Measurements from ENCODE around the gene FAM131C. TPM values are rescaled to one million over a fixed set of nuclear protein-coding genes. Genes with fewer than 3 reads are reported as not detected.
"Not testable (repeated sequence)": the region's sequence is repeated elsewhere in the genome, so short reads cannot be mapped to it uniquely, and the experiment has no call there.

Gene FAM131C
- total RNA-seq, 6 donors from 2014 or later, result 0.13 TPM; not detected in 5

GRCh38 chr1:16064536-16065268 is 8.7 kb downstream of the FAM131C start:
- ATAC-seq (ENCODE audit: low FRiP score in 2 of 2), result no peak
- peaks cover 6 to 16% (median 9%) of the 10 kb centered on the region in 4 donors for H3K4me1 ChIP-seq
- WGBS, 2 donors, result 29 to 36% methylated on average over 13 of the region's 13 CpGs
- H3K9me3 ChIP-seq, result no peaks in the 10 kb centered on the region
- no peak for TF ChIP-seq POLR2A (IDR thresholded peaks at IDR 0.05)
- no peak for TF ChIP-seq POLR2AphosphoS5 (IDR thresholded peaks at IDR 0.05)
- H3K27me3 ChIP-seq, result no peaks in the 10 kb centered on the region
- no peaks in the 10 kb centered on the region for H3K36me3 ChIP-seq
- H3K4me3 ChIP-seq, result no peak overlapping the region
- H3K27ac ChIP-seq, result no peak overlapping the region
- DNase-seq, result no peak

DNA sequence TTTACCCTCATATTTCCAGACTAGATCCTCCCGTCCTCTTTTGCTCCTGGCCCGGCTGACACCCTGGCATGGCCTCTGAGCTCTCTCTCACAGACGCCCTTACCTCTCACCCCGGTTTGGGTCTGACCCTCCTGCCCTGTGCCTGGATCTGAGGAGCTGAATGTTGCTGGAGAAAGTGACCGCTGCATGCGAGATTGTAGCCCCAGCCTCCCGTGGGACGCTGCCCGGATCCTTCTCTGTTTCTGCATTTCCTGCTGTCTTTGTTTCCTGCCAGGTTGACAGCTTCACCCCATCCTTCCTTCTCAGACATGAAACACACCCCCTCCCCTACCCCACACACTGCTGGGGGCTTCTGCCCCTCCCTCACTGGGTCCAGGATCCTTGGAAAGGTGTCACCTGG is 9.5 kb downstream of the FAM131C start:
- peaks cover 6 to 16% (median 9%) of the 10 kb centered on the region in 4 donors for H3K4me1 ChIP-seq
- no peak overlapping the region for H3K4me3 ChIP-seq
- H3K27me3 ChIP-seq, result no peaks in the 10 kb centered on the region
- TF ChIP-seq EP300 (IDR thresholded peaks at IDR 0.05) (no peak), POLR2A (IDR thresholded peaks at IDR 0.05) (no peak), CTCF (IDR thresholded peaks at IDR 0.05) (no peak), POLR2AphosphoS5 (IDR thresholded peaks at IDR 0.05) (no peak)
- H3K9me3 ChIP-seq, result no peaks in the 10 kb centered on the region
- H3K36me3 ChIP-seq, result no peaks in the 10 kb centered on the region
- DNase-seq (no peak), ATAC-seq (ENCODE audit: low FRiP score in 2 of 2) (no peak)
- no peak overlapping the region for H3K27ac ChIP-seq
- 62 to 65% methylated on average over 9 of the region's 9 CpGs for WGBS, 2 donors

- Histone ChIP-seq H3K27me3 (no peaks in the 10 kb centered on the region), H3K9me3 (no peaks in the 10 kb centered on the region), H3K27ac (no peak overlapping the region), H3K36me3 (no peaks in the 10 kb centered on the region), H3K4me3 (no peak overlapping the region), H3K4me1 (peaks cover 3 to 11% (median 4%) of the 10 kb centered on the region in 4 donors)
- TF ChIP-seq POLR2AphosphoS5 (IDR thresholded peaks at IDR 0.05) (no peak), POLR2A (IDR thresholded peaks at IDR 0.05) (no peak), EP300 (IDR thresholded peaks at IDR 0.05) (no peak), CTCF (IDR thresholded peaks at IDR 0.05) (no peak)
- no peak for ATAC-seq (ENCODE audit: low FRiP score in 2 of 2)
- 93 to 94% methylated on average over 11 to 15 of the region's 15 CpGs for WGBS, 2 donors
- DNase-seq, result no peak
Observed at GRCh38 chr1:16063226-16063829, 10.1 kb downstream of the FAM131C start.

DNA sequence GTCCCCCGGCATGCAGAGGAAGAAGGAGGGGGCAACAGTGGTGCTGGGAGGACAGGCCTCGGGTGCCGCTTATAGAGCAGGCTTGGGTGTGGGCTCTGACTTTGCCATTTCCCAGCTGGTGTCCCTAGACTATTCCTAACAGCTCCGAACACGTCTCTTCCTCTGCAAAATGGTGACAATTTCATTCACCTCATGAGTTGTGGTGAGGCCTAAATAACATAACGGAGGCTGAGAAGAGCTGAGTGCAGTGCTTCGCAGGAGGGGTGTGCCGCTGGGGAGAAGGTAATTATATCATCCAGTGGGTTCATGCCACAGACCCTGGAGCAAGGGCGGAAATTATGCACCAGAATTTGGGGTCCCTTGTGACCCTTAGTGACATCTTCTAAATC is 10.8 kb downstream of the FAM131C start:
- 82 to 92% methylated on average over 6 to 9 of the region's 9 CpGs for WGBS, 2 donors
- not testable (repeated sequence) for H3K4me3 ChIP-seq; H3K9me3 ChIP-seq; ATAC-seq (ENCODE audit: low FRiP score in 2 of 2); H3K4me1 ChIP-seq; DNase-seq; H3K36me3 ChIP-seq; H3K27me3 ChIP-seq; H3K27ac ChIP-seq

DNA sequence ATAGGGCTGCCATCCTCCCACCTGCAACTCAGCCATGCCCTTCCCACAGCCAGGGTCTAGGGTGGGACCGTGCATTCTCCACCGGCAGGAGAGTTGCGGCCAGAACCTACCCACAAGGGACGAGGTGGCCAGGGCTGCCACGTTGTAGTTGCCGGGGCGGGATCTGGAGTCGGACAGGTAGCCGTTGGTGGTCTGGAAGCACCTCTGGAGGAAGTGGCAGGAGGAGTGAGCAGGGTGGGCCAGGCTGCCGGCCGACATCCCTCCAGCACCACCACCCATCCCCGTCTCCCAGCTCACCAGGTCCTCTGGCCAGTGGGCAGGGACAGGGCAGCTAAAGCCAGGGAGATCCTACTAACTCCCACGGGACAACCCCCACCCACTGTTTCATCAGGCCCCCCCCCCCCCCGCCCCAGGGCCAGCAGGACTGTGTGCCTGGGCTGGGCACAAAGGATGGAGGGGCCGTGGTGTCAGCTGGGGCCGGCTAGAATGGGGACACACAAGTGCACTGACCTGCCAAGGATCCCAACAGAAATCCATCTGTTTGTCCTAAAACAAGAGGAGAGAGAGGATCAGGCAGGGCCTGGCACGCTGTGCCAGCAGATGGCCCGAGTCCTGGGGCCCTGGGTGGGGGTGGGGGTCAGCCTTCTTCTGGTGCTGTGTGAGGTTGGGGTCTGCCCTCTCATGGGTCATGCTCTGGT is 11.3 kb downstream of the FAM131C start:
- not testable (repeated sequence) for H3K27me3 ChIP-seq; H3K27ac ChIP-seq; H3K4me3 ChIP-seq; H3K36me3 ChIP-seq; H3K9me3 ChIP-seq; H3K4me1 ChIP-seq; ATAC-seq (ENCODE audit: low FRiP score in 2 of 2); DNase-seq
- 75% methylated on average over 17 of the region's 18 CpGs; no CpG with 5 or more reads in 1 of the 2 donors for WGBS, 2 donors

GRCh38 chr1:16061266-16061665 is 12.2 kb downstream of the FAM131C start:
- no peak for DNase-seq
- H3K27me3 ChIP-seq, result no peaks in the 10 kb centered on the region
- 79% methylated on average over 3 of the region's 3 CpGs; no CpG with 5 or more reads in 1 of the 2 donors for WGBS, 2 donors
- H3K27ac ChIP-seq, result no peak overlapping the region
- no peak overlapping the region for H3K4me3 ChIP-seq
- H3K4me1 ChIP-seq, result peaks cover 0 to 5% (median 2%) of the 10 kb centered on the region in 4 donors
- ATAC-seq (ENCODE audit: low FRiP score in 2 of 2), result no peak
- no peak for TF ChIP-seq EP300 (IDR thresholded peaks at IDR 0.05)
- TF ChIP-seq POLR2A (IDR thresholded peaks at IDR 0.05), result no peak
- no peak for TF ChIP-seq CTCF (IDR thresholded peaks at IDR 0.05)
- TF ChIP-seq POLR2AphosphoS5 (IDR thresholded peaks at IDR 0.05), result no peak
- H3K9me3 ChIP-seq, result no peaks in the 10 kb centered on the region
- no peaks in the 10 kb centered on the region for H3K36me3 ChIP-seq

DNA sequence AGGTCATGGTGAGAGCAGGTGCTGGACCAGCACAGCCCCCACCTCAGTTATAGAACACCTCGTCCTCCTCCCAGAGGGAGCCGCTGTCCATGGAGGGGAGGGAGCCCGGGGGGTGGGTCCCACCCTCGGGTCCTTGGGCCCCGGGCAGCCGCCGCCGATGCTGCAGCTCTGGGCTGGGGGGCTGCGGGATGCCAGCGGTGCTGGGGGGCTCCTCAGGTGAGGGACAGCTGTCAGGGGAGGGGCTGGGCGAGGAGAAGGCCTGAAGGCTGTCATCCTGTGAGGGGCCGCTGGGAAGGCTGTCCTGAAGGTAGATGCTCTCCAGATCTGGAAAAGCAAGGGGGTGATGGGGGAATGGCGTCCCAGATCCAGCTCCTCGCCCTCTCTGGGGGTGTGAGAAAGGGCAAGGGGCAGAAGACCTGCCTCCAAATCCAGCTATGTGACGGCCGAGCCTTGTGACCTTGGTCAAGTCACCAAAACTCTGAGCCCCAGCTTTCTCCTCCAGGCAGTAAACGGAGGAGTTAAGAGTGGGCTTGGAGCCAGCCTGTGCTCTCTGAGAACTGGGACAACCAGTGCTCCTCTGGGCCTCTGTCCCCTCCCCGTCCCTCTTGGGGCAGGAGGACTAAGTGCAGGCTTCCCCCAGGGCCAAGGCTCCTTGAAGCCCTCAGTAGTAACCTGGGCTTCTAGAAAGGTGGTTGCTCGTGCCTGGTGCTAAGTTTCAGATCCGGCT is 14.9 kb downstream of the FAM131C start:
- ATAC-seq (ENCODE audit: low FRiP score in 2 of 2); DNase-seq; H3K4me3 ChIP-seq; H3K36me3 ChIP-seq; H3K4me1 ChIP-seq; H3K27me3 ChIP-seq; H3K9me3 ChIP-seq; H3K27ac ChIP-seq: not testable (repeated sequence)
- WGBS, 2 donors, result 76% methylated on average over 10 of the region's 20 CpGs; no CpG with 5 or more reads in 1 of the 2 donors

DNA sequence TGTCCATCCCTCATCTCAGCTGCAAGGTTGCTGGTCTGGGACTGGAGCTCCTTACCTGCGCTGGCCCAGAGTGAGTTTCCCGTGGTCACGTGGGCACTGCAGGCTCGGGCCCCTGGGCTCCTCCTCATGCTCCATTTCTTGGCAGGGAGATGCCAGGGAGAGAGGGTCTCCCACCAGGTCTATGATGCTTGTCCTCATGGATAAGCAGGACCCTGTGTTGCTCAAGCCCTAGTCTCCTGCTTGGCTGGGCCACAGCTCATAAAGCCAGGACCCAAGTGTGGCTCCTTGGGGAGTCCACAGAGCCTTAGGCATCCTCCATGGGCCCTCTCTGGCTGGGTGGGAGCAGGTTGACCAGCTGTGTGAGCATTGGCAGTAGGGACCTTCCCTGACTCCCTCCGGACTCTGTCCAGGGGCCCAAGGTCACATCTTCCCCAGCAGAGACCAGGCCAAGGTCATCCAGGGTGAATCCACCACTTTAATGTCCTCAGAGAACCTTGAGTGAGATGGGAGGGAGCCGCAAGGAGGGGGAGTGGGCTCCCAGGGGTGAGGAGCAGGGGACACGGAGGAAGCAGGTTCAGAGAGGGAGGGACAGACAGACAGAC is 16.0 kb downstream of the FAM131C start:
- DNase-seq; H3K4me3 ChIP-seq; H3K36me3 ChIP-seq; H3K27me3 ChIP-seq; H3K9me3 ChIP-seq; H3K27ac ChIP-seq; ATAC-seq (ENCODE audit: low FRiP score in 2 of 2); H3K4me1 ChIP-seq: not testable (repeated sequence)
- 76 to 84% methylated on average over 7 of the region's 7 CpGs for WGBS, 2 donors

Data from upper lobe of left lung (tissue), 6 donors.